Liver (tissue), 9 donors: Measurements from ENCODE around the gene EPB41L2. TPM values are rescaled to one million over a fixed set of nuclear protein-coding genes. Genes with fewer than 3 reads are reported as not detected.

Experiments used
- DNase-seq: peaks from one replicate; pipeline ENCODE4 v3.0.0-alpha.2; 2017; ENCODE audit warnings: low spot score
- H3K27ac ChIP-seq, 2 donors: one replicate each; pipeline ENCODE4 v1.7.0; 2013; ENCODE audit warnings: inconsistent platforms in 2 of 2, low read length in 2 of 2, control low read depth in 1 of 2, low read depth in 1 of 2, mild to moderate bottlenecking in 1 of 2
- H3K27me3 ChIP-seq, 4 donors: one replicate each; pipeline versions ENCODE4 v1.6.1 to v1.7.0; 2013; ENCODE audit warnings: low read length in 3 of 4, inconsistent platforms in 1 of 4, mild to moderate bottlenecking in 1 of 4, moderate library complexity in 1 of 4; ENCODE audit not compliant: control insufficient read depth in 4 of 4, insufficient read depth in 4 of 4
- H3K36me3 ChIP-seq, 4 donors: one replicate each; pipeline versions ENCODE4 v1.6.1 to v1.7.0; 2013; ENCODE audit warnings: low read length in 3 of 4, mild to moderate bottlenecking in 3 of 4, low read depth in 1 of 4, moderate library complexity in 1 of 4; ENCODE audit not compliant: control insufficient read depth in 4 of 4, insufficient read depth in 3 of 4
- H3K4me1 ChIP-seq, 4 donors: one replicate each; pipeline versions ENCODE4 v1.6.1 to v1.7.0; 2013; ENCODE audit warnings: low read length in 3 of 4, mild to moderate bottlenecking in 3 of 4, moderate library complexity in 1 of 4; ENCODE audit not compliant: control insufficient read depth in 4 of 4, insufficient read depth in 4 of 4
- H3K4me3 ChIP-seq, 3 donors: one replicate each; pipeline versions ENCODE4 v1.6.1 to v1.7.0; 2013; ENCODE audit warnings: low read length in 3 of 3, control low read depth in 1 of 3, low read depth in 1 of 3, mild to moderate bottlenecking in 1 of 3
- H3K9ac ChIP-seq, 2 donors: one replicate each; pipeline ENCODE4 v1.7.0; 2013; ENCODE audit warnings: low read length in 2 of 2, mild to moderate bottlenecking in 2 of 2, moderate library complexity in 2 of 2, control low read depth in 1 of 2, low read depth in 1 of 2
- H3K9me3 ChIP-seq, 4 donors: one replicate each; pipeline versions ENCODE4 v1.6.1 to v1.7.0; 2013; ENCODE audit warnings: low read length in 3 of 4; ENCODE audit not compliant: control insufficient read depth in 4 of 4
- ATF3 ChIP-seq: IDR thresholded peaks from 2 replicates; pipeline ENCODE4 v1.6.1; 2016; ENCODE audit warnings: antibody characterized with exemption
- CTCF ChIP-seq: fragments of 150-350 bp; IDR thresholded peaks from 2 replicates; pipeline ENCODE4 v1.5.1; 2017; ENCODE audit warnings: improper control_type of control experiment, low read depth, low read length; ENCODE audit not compliant: missing input control
- EGR1 ChIP-seq, 2 donors: IDR thresholded peaks; 2 replicates each; pipeline ENCODE4 v1.6.1; 2016 to 2018; ENCODE audit warnings: antibody characterized with exemption in 2 of 2, low read depth in 2 of 2
- FOXA2 ChIP-seq: IDR thresholded peaks from 2 replicates; pipeline ENCODE4 v1.6.1; 2016; ENCODE audit warnings: antibody characterized with exemption
- GABPA ChIP-seq, 2 donors: IDR thresholded peaks in 1 of 2; conservative IDR thresholded peaks in 1 of 2; 2 replicates each; pipeline ENCODE4 v1.6.1; 2016; ENCODE audit warnings: antibody characterized with exemption in 2 of 2, mild to moderate bottlenecking in 1 of 2, moderate library complexity in 1 of 2
- HNF4A ChIP-seq, 2 donors: conservative IDR thresholded peaks; 2 replicates each; pipeline ENCODE4 v1.6.1; 2016; ENCODE audit warnings: antibody characterized with exemption in 2 of 2, mild to moderate bottlenecking in 2 of 2
- JUND ChIP-seq, 2 donors: IDR thresholded peaks; 2 replicates each; pipeline ENCODE4 v1.6.1; 2016; ENCODE audit warnings: antibody characterized with exemption in 2 of 2
- MAX ChIP-seq: IDR thresholded peaks from 2 replicates; pipeline ENCODE4 v1.6.1; 2016; ENCODE audit warnings: antibody characterized with exemption
- NR2F2 ChIP-seq: IDR thresholded peaks from 2 replicates; pipeline ENCODE4 v1.6.1; 2016; ENCODE audit warnings: antibody characterized with exemption
- RAD21 ChIP-seq, 2 donors: IDR thresholded peaks; 2 replicates each; pipeline ENCODE4 v1.6.1; 2016; ENCODE audit warnings: antibody characterized with exemption in 2 of 2, mild to moderate bottlenecking in 2 of 2
- RXRA ChIP-seq, 2 donors: IDR thresholded peaks; 2 replicates each; pipeline ENCODE4 v1.6.1; 2017 to 2018; ENCODE audit warnings: antibody characterized with exemption in 2 of 2, mild to moderate bottlenecking in 1 of 2
- SP1 ChIP-seq: IDR thresholded peaks from 2 replicates; pipeline ENCODE4 v1.6.1; 2018; ENCODE audit warnings: antibody characterized with exemption, mild to moderate bottlenecking
- TAF1 ChIP-seq: conservative IDR thresholded peaks from 2 replicates; pipeline ENCODE4 v1.6.1; 2016; ENCODE audit warnings: antibody characterized with exemption, mild to moderate bottlenecking
- YY1 ChIP-seq: IDR thresholded peaks from 2 replicates; pipeline ENCODE4 v1.6.1; 2016; ENCODE audit warnings: antibody characterized with exemption, mild to moderate bottlenecking
- ZBTB33 ChIP-seq: IDR thresholded peaks from 2 replicates; pipeline ENCODE4 v1.6.1; 2016; ENCODE audit warnings: antibody characterized with exemption
- WGBS: extraction: QIAGEN DNeasy Blood & Tissue Kit; methylation state at CpG from one replicate; pipeline ENCODE4 v1.1.7; 2013; 5-methylcytosine and 5-hydroxymethylcytosine counted together
- polyA plus RNA-seq, 2 donors: library from polyadenylated mRNA; stranded (reverse) in 1 of 2; unstranded in 1 of 2; fragments of 200-250 nt in 1 of 2; fragments of >200 nt in 1 of 2; fragmentation: Nextera tagmentation in 1 of 2; extraction: Ambion mirVana in 1 of 2; gene quantifications; one replicate each; pipeline versions ENCODE4 v1.2.1 to v1.2.3, GENCODE V29; 2013 to 2015
- total RNA-seq, 2 donors: library from RNA; depleted of rRNA; stranded (reverse); fragments of >200 nt; gene quantifications; one replicate each; pipeline ENCODE4 v1.2.3, GENCODE V29; 2014
- donor health status: healthy.
- donor health status: healthy.
- donor health status: healthy.
- donor health status: healthy.
- donor health status: healthy.

The EPB41L2 gene
- total and polyA plus RNA-seq, 4 donors = 10.0 to 43.3 (median 18.7) TPM

- Histone ChIP-seq H3K9me3 (no peaks in the 10 kb centered on the region), H3K9ac (no peak overlapping the region), H3K27me3 (no peaks in the 10 kb centered on the region), H3K36me3 (no peaks in the 10 kb centered on the region), H3K4me1 (no peaks in the 10 kb centered on the region), H3K4me3 (no peak overlapping the region), H3K27ac (no peak overlapping the region)
- 96% methylated on average over 2 of the region's 2 CpGs for WGBS
- no peak for TF ChIP-seq HNF4A (conservative IDR thresholded peaks at IDR 0.05)
- TF ChIP-seq YY1 = no peak
- TF ChIP-seq RXRA (IDR thresholded peaks at IDR 0.05) = no peak
- no peak for TF ChIP-seq MAX
- no peak for TF ChIP-seq RAD21 (IDR thresholded peaks at IDR 0.05)
- no peak for TF ChIP-seq FOXA2
- no peak for DNase-seq
These were observed 173.6 kb downstream of the EPB41L2 start for GRCh38 chr6:130889423-130889822.

- 98% methylated on average over 2 of the region's 2 CpGs for WGBS
These were observed 174.8 kb downstream of the EPB41L2 start for GRCh38 chr6:130888246-130888645.

GRCh38 chr6:130886966-130887365 is 176.1 kb downstream of the EPB41L2 start:
- 99% methylated on average over 2 of the region's 2 CpGs for WGBS
- no peaks in the 10 kb centered on the region for H3K4me1 ChIP-seq
- DNase-seq = no peak
- no peak overlapping the region for H3K27ac ChIP-seq
- H3K27me3 ChIP-seq = no peaks in the 10 kb centered on the region
- H3K4me3 ChIP-seq = no peak overlapping the region
- no peaks in the 10 kb centered on the region for H3K9me3 ChIP-seq
- H3K9ac ChIP-seq = no peak overlapping the region
- no peaks in the 10 kb centered on the region for H3K36me3 ChIP-seq
- TF ChIP-seq RXRA (IDR thresholded peaks at IDR 0.05) = no peak
- no peak for TF ChIP-seq SP1
- no peak for TF ChIP-seq ATF3
- TF ChIP-seq ZBTB33 = no peak
- no peak for TF ChIP-seq HNF4A (conservative IDR thresholded peaks at IDR 0.05)
- no peak for TF ChIP-seq FOXA2
- TF ChIP-seq EGR1 (IDR thresholded peaks at IDR 0.05; ENCODE audit: low read depth in 2 of 2) = no peak
- no peak for TF ChIP-seq MAX
- no peak for TF ChIP-seq GABPA (IDR thresholded peaks at IDR 0.05 in 1 of 2, conservative IDR thresholded peaks at IDR 0.05 in 1 of 2)
- no peak for TF ChIP-seq TAF1
- no peak for TF ChIP-seq RAD21 (IDR thresholded peaks at IDR 0.05)
- no peak for TF ChIP-seq JUND (IDR thresholded peaks at IDR 0.05)
- no peak for TF ChIP-seq NR2F2
- TF ChIP-seq CTCF = no peak

More at GRCh38 chr6:130888246-130888645, 174.8 kb downstream of the EPB41L2 start:
- Histone ChIP-seq H3K36me3 (no peaks in the 10 kb centered on the region), H3K4me1 (no peaks in the 10 kb centered on the region), H3K9ac (no peak overlapping the region), H3K4me3 (no peak overlapping the region), H3K27me3 (no peaks in the 10 kb centered on the region), H3K27ac (no peak overlapping the region), H3K9me3 (no peaks in the 10 kb centered on the region)
- no peak for TF ChIP-seq SP1
- no peak for TF ChIP-seq FOXA2
- no peak for TF ChIP-seq TAF1
- TF ChIP-seq RXRA (IDR thresholded peaks at IDR 0.05) = no peak
- no peak for DNase-seq
